Uterus (tissue), 4 donors: Measurements from ENCODE around the gene CORO6. TPM values are rescaled to one million over a fixed set of nuclear protein-coding genes. Genes with fewer than 3 reads are reported as not detected.
A peak's percentile ranks its signal among the peaks of the same experiment; 100 is the strongest.

Experiments
- DNase-seq, 2 donors: peaks; one replicate each; pipeline ENCODE4 v3.0.0-alpha.2; 2019 to 2020
- H3K27ac ChIP-seq, 2 donors: fragments of 200-600 bp; sonication (generic); 1 replicate in 1 of 2; 2 replicates in 1 of 2; pipeline ENCODE4 v1.5.1; 2016 to 2018
- H3K27me3 ChIP-seq, 2 donors: fragments of 200-600 bp; sonication (generic); one replicate each; pipeline ENCODE4 v1.5.1; 2018 to 2019; ENCODE audit warnings: control low read depth in 1 of 2
- H3K36me3 ChIP-seq, 2 donors: fragments of 200-600 bp; sonication (generic); one replicate each; pipeline ENCODE4 v1.5.1; 2019; ENCODE audit warnings: control low read depth in 1 of 2
- H3K4me1 ChIP-seq, 2 donors: fragments of 200-600 bp; sonication (generic); one replicate each; pipeline ENCODE4 v1.5.1; 2018 to 2019; ENCODE audit warnings: control low read depth in 1 of 2
- H3K4me3 ChIP-seq, 2 donors: fragments of 200-600 bp; sonication (generic); 1 replicate in 1 of 2; 2 replicates in 1 of 2; pipeline ENCODE4 v1.5.1; 2018 to 2019; ENCODE audit warnings: mild to moderate bottlenecking in 1 of 2
- H3K9me3 ChIP-seq, 2 donors: fragments of 200-600 bp; sonication (generic); one replicate each; pipeline ENCODE4 v1.5.1; 2019; ENCODE audit warnings: control low read depth in 1 of 2
- POLR2A ChIP-seq, 2 donors: fragments of 450-650 bp; IDR thresholded peaks; one replicate each; pipeline ENCODE4 v1.6.1; 2016; ENCODE audit warnings: antibody characterized with exemption in 2 of 2, mild to moderate bottlenecking in 1 of 2, moderate library complexity in 1 of 2
- intact Hi-C: fragments of 100-400 bp; cut with DNase I; formaldehyde crosslinking; loops from one replicate; pipeline ENCODE4 v1.15.1; 2023; ENCODE audit warnings: low total_unique reads
- total RNA-seq, 4 donors: library from RNA; depleted of rRNA in 3 of 4; stranded (reverse); fragments of >200 nt in 3 of 4; gene quantifications; one replicate each; pipeline versions ENCODE4 v1.1.0 to v1.2.4, GENCODE V29; 2014 to 2023
- TF ChIP-seq, protein P1 (sequence below), 4 experiments: fragments of 200-600 bp in 2 of 4; fragments of 450-650 bp in 2 of 4; sonication (generic) in 2 of 4; IDR thresholded peaks; one replicate each; pipeline ENCODE4 v1.5.1; 2016 to 2019; ENCODE audit warnings: antibody characterized with exemption in 4 of 4, mild to moderate bottlenecking in 2 of 4, moderate library complexity in 1 of 4
- donor health status: DM: yes; HTN: yes; CAD: no.

Gene CORO6
- total RNA-seq, 4 donors from 2014 or later, result 3.8 to 7.8 (median 5.1) TPM

DNA sequence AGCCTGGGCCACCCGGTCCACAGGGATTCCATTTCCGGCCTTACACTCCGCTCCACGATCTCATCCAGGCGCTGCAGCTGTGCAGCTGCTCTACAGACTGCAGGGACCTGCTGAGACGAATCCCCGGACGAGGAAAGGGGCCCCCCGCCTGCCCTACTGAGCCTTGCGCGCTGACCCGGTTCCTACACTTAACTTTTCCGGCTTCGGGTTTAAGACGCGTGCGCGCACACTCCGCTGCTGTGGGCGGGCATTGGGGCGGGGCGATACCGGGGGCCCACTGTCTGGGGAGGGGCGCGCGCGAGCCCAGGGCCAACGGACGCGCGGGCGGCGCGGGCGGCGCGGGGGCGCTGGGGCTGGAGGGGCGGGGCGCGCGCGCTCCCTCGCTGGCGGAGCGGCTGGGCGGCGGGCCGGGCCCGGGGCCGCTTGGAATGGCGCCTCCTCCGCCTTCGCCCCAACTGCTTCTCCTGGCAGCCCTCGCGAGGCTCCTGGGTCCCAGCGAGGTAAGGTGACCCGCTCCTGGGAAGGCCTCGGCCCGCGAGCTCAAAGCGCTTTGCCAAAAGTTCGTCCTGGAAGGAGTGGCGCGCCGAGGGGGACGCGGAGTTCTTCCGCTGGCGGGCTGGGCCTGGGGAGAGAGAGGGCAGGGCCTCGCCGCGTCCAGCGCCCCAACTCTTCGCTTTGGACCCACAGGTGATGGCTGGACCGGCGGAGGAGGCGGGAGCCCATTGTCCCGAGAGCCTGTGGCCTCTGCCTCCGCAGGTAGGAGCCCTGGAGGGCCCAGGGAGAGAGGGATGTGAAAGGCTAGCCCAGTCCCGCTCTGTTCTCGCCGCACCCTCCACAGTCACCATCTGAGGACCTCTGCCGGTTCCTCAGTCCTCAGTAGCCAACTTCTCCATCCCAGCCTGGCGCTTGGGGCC lies 54.1 kb downstream of the CORO6 start, which contains the start of gene TP53I13:
Gene TP53I13 (plus strand): TSS at position 371 of the 914 bp plus-strand sequence. CDS start 58 bp downstream, at position 429.
- H3K36me3 ChIP-seq, result no peaks in the 10 kb centered on the region
- H3K4me1 ChIP-seq, result peaks cover 4 to 18% of the 10 kb centered on the region in 2 donors
- H3K9me3 ChIP-seq, result no peaks in the 10 kb centered on the region
- H3K4me3 ChIP-seq, result peak within 1 kb of the TSS; percentile 71 to 85
- no peaks in the 10 kb centered on the region for H3K27me3 ChIP-seq
- H3K27ac ChIP-seq, result peak within 1 kb of the TSS; percentile 88 to 91
- peak; percentile 87 to 90 for DNase-seq
- intact Hi-C loops, result no loop called here
- TF ChIP-seq POLR2A (IDR thresholded peaks at IDR 0.05), result peak; percentile 63 to 78
- TF ChIP-seq, protein P1, sequence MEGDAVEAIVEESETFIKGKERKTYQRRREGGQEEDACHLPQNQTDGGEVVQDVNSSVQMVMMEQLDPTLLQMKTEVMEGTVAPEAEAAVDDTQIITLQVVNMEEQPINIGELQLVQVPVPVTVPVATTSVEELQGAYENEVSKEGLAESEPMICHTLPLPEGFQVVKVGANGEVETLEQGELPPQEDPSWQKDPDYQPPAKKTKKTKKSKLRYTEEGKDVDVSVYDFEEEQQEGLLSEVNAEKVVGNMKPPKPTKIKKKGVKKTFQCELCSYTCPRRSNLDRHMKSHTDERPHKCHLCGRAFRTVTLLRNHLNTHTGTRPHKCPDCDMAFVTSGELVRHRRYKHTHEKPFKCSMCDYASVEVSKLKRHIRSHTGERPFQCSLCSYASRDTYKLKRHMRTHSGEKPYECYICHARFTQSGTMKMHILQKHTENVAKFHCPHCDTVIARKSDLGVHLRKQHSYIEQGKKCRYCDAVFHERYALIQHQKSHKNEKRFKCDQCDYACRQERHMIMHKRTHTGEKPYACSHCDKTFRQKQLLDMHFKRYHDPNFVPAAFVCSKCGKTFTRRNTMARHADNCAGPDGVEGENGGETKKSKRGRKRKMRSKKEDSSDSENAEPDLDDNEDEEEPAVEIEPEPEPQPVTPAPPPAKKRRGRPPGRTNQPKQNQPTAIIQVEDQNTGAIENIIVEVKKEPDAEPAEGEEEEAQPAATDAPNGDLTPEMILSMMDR (IDR thresholded peaks at IDR 0.05), result no peak

DNA sequence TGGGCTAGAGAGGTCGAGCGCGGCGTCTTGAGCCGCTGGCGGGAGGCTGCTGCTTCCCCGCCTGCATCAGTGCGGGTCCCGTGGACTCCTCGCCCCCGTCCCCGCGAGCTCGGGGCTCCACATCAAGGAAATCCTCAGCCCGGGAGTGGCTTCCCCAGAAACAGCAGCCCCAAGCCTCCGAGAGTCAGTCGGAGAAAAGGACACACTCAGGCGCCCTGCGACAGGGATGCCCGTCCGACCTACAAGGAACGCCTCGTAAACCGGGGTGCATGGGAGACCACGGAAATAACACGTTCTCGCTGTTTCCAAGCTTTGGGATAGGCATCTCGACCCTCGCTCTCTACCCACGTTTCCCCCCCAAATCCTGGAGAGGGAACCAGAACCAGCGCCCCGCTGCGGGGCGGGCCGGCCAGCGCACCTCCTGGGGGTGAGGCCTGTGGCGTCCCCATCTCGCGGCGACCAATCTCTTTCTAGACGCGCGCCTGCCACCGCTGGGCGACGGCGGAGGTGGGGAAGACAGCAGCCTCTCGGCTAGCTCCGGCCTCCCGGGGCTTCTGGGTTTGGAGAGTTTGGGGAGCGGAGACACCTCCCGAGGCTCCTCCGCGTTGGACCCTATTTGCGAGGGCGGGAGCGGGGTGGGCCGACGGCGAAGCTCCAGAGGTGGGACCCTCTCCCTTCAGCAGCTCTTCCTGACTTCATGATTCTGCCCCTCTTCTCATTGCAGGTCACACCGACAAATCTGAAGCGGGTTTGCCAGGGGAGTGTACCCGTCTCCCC lies 55.0 kb downstream of the CORO6 start:
- peak; percentile 51 to 61 for DNase-seq
- Histone ChIP-seq H3K9me3 (no peaks in the 10 kb centered on the region), H3K36me3 (no peaks in the 10 kb centered on the region), H3K27ac (peak overlapping the region; percentile 88 to 91), H3K27me3 (no peaks in the 10 kb centered on the region), H3K4me1 (peaks cover 4 to 13% of the 10 kb centered on the region in 2 donors), H3K4me3 (peak overlapping the region; percentile 71 to 85)
- TF ChIP-seq POLR2A (IDR thresholded peaks at IDR 0.05), result no peak
- TF ChIP-seq, protein P1 (IDR thresholded peaks at IDR 0.05), result peak in 2 of 4 experiments; percentile 33 to 57
- intact Hi-C loops, result no loop called here

DNA sequence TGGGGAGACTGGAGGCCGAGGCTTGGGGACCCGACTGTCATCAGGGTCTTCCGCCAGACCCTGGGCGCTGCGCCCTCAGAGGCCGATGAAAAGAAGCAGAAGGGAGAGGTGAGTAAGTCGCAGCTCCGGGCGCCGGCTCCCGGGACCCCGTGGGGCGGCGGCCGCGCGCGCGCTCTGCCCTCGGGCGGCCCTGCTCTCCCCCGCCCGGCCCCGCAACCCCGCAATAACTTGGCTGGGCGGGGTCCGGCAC lies 55.5 kb downstream of the CORO6 start:
- Histone ChIP-seq H3K27ac (peak overlapping the region; percentile 88 to 91), H3K4me3 (peak overlapping the region; percentile 71 to 85), H3K4me1 (peaks cover 4 to 8% of the 10 kb centered on the region in 2 donors), H3K36me3 (no peaks in the 10 kb centered on the region), H3K27me3 (no peaks in the 10 kb centered on the region), H3K9me3 (no peaks in the 10 kb centered on the region)
- no peak for TF ChIP-seq POLR2A (IDR thresholded peaks at IDR 0.05)
- DNase-seq, result no peak
- intact Hi-C loops, result no loop called here

DNA sequence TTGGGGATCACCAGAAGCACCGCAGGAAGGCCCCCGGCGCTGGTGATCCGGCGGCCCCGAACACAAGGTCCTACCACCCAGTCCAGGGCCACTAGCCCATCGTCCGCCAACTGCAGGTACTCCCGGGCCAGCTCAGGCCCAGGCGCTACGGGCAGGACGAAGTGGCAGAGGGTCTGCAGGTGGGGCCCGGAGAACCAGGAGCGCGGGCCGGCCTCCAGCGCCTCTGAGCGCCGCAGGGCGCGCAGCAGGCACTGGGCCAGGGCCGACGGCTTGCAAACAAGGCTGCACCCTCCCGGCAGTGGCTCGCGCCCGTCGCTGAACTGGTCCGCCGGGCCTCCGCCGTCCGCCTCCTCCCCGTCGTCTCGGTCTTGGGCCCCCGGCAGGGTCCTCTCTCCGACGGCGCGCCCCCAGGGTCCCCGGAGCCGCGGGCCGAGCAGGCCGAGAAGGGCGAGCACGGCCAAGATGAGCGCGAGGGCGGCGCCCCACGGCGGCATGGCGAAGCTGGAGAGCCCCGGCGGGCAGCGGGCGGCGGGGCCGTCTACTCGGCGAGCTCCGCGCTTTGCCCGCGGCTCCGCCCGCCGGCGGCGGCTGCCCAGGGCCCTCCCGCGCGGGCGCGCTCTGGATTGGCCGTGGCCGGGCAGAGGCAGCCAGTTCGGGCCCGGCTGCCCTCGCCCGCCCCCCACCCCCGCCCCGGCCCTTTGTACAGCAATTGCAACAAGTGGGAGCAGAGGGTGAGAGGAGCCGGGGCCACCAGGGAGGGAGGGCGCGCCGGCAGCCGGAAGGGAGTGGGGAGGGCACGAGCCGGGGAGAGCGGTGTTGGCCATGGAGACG lies 56.0 kb downstream of the CORO6 start, which contains the start of gene ABHD15:
Gene ABHD15 (minus strand): TSS at position 565 of the 831 bp plus-strand sequence. CDS start 71 bp downstream, at position 494.
- DNase-seq, result peak; percentile 52 to 67
- Histone ChIP-seq H3K4me1 (peaks cover 0 to 5% of the 10 kb centered on the region in 2 donors), H3K9me3 (no peaks in the 10 kb centered on the region), H3K4me3 (peak within 1 kb of the TSS; percentile 71 to 85), H3K27me3 (no peaks in the 10 kb centered on the region), H3K27ac (peak within 1 kb of the TSS; percentile 88 to 91), H3K36me3 (no peaks in the 10 kb centered on the region)
- intact Hi-C loops, result no loop called here
- TF ChIP-seq POLR2A (IDR thresholded peaks at IDR 0.05), result peak in 1 of 2 donors; percentile 27
- TF ChIP-seq, protein P1 (IDR thresholded peaks at IDR 0.05), result peak in 1 of 4 experiments; percentile 2
